Measurements from ENCODE around the gene CT47A7.
"Not testable (repeated sequence)": the region's sequence is repeated elsewhere in the genome, so short reads cannot be mapped to it uniquely, and the experiment has no call there.

CT47A7 gene

GRCh38 chrX:120956500-120956899 is at the start of gene CT47A7:
Gene CT47A7 (minus strand): TSS chrX:120956600. CDS start chrX:120956345, 255 bp downstream.
- not testable (repeated sequence) for DNase-seq (ENCODE audit: extremely low read depth in 1 of 2, low read depth in 1 of 2)

- no peak for DNase-seq (ENCODE audit: extremely low read depth in 1 of 2, low read depth in 1 of 2)
Observed at GRCh38 chrX:121000589-121000988, 44.2 kb upstream of the CT47A7 start.

- DNase-seq (ENCODE audit: extremely low read depth in 1 of 2, low read depth in 1 of 2), result no peak
Observed at GRCh38 chrX:120999413-120999812, 43.0 kb upstream of the CT47A7 start.

- not testable (repeated sequence) for DNase-seq (ENCODE audit: extremely low read depth in 1 of 2, low read depth in 1 of 2)
Observed at GRCh38 chrX:120985660-120986059, 29.3 kb upstream of the CT47A7 start, which contains the start of gene CT47A1. Gene CT47A1 (minus strand): TSS chrX:120985760. CDS start chrX:120985529, 231 bp downstream.
